Measurements from ENCODE around the gene INSR.

DNA sequence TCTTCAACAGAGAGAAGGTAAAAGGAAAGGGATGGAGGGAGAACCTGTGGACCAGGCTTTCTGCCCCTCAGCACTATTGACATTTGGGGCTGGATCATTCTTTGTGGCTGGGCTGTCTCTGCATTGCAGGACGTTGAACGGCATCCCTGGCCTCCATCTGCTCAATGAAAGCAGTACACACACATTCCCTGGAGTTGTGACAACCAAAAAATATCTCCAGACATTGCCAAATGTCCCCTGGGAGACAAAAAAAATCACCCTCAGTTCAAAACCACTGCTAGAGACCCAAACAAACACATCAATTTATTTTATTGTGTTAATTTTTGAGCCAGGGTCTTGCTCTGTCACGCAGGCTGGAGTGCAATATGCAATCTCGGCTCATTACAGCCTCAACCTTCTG, 43.3 kb downstream of the INSR start:
- TF ChIP-seq POLR2A (IDR thresholded peaks at IDR 0.05; ENCODE audit: low read length) = no peak
- TF ChIP-seq GATA1 (IDR thresholded peaks at IDR 0.05; ENCODE audit: low read depth, low read length) = no peak
